ENCODE results near the gene NHEJ1. TPM values are rescaled to one million over a fixed set of nuclear protein-coding genes. Genes with fewer than 3 reads are reported as not detected.

Gene NHEJ1
- total and polyA plus RNA-seq, 8 donors = 3.9 to 8.7 (median 6.6) TPM

DNA sequence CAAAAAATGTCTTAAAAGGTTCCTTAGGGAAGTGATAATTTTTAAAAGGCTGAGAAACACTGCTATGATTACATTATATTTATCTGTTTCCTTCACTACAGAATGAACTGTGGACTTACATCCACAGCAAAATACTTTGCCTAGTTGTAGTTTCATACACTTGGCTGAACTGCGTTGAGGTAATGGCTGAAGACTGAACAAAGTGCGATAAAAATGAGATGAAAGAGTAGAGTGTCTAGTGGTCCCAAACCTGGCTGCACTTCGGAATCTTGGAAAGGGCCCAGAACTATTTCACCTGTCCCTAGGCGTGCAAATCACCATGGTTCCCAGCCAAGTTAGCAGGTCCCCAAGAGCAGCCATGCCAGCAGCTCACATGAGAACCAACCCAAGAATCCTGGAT is 81.7 kb downstream of the NHEJ1 start:
- DNase-seq = no peak
- WGBS, 2 donors = 87 to 94% methylated on average over 4 of the region's 4 CpGs
- no peak for ATAC-seq

DNA sequence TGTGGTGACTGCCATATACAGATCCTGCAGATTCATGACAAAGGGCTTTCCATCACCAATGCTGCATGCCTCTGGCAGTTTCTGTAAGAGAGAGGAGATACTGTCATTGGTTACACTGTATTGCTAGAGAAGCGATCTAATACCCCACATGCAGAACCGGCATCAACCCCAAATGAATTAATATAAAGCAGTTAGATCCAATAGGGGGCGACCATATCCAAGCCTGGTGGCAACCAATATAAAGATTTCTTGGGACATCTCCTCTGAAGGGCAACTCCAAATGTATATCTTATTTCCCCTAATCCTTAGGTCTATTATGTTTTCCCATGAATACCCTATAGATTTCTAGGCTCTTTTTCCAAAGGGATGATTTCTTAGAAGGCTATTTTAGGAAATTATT is 82.5 kb downstream of the NHEJ1 start:
- Histone ChIP-seq H3K27me3 (no peaks in the 10 kb centered on the region), H3K36me3 (peaks cover 0 to 15% (median 0%) of the 10 kb centered on the region in 3 donors), H3K27ac (no peak overlapping the region), H3K4me3 (no peak overlapping the region), H3K4me1 (peaks cover 0 to 14% (median 0%) of the 10 kb centered on the region in 3 donors), H3K9me3 (no peaks in the 10 kb centered on the region)
- FAIRE-seq (no peak), ATAC-seq (no peak), DNase-seq (no peak)
- TF ChIP-seq, protein P1, sequence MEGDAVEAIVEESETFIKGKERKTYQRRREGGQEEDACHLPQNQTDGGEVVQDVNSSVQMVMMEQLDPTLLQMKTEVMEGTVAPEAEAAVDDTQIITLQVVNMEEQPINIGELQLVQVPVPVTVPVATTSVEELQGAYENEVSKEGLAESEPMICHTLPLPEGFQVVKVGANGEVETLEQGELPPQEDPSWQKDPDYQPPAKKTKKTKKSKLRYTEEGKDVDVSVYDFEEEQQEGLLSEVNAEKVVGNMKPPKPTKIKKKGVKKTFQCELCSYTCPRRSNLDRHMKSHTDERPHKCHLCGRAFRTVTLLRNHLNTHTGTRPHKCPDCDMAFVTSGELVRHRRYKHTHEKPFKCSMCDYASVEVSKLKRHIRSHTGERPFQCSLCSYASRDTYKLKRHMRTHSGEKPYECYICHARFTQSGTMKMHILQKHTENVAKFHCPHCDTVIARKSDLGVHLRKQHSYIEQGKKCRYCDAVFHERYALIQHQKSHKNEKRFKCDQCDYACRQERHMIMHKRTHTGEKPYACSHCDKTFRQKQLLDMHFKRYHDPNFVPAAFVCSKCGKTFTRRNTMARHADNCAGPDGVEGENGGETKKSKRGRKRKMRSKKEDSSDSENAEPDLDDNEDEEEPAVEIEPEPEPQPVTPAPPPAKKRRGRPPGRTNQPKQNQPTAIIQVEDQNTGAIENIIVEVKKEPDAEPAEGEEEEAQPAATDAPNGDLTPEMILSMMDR (IDR thresholded peaks at IDR 0.05) = no peak
- intact Hi-C loops (cut with DNase I) = no loop called here
- 81 to 88% methylated on average over 3 of the region's 3 CpGs for WGBS, 2 donors

More for the DNA sequence above, 81.7 kb downstream of the NHEJ1 start:
- intact Hi-C loops (cut with DNase I) = no loop called here
- no peak overlapping the region for H3K4me3 ChIP-seq
- H3K4me1 ChIP-seq = peaks cover 0 to 14% (median 0%) of the 10 kb centered on the region in 3 donors
- H3K36me3 ChIP-seq = peaks cover 0 to 15% (median 0%) of the 10 kb centered on the region in 3 donors
- TF ChIP-seq, protein P1 (IDR thresholded peaks at IDR 0.05) = no peak
- no peaks in the 10 kb centered on the region for H3K27me3 ChIP-seq
- H3K9me3 ChIP-seq = no peaks in the 10 kb centered on the region
- H3K27ac ChIP-seq = no peak overlapping the region
- FAIRE-seq = no peak

DNA sequence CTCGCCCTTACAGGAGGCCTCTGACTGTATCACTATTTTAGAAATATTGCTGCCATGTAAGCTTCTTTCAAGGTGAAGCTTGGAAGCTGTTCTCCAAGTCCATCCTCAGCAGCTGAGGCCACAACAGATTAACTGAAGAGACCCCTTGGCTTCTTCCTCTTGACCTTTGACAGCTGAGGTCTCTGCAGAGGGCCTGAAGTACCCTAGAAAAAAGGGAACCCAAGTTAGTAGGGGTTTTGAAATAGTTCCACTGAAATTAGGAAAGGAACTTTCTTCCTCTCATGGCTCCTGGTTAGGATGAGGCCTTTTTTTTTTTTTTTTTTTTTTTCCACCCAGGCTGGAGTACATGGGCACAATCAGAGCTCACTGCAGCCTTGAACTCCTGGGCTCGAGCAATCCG is 84.4 kb downstream of the NHEJ1 start:
- FAIRE-seq (no peak), ATAC-seq (no peak), DNase-seq (no peak)
- Histone ChIP-seq H3K4me3 (no peak overlapping the region), H3K36me3 (peaks cover 0 to 15% (median 0%) of the 10 kb centered on the region in 3 donors), H3K27me3 (no peaks in the 10 kb centered on the region), H3K27ac (no peak overlapping the region), H3K9me3 (no peaks in the 10 kb centered on the region), H3K4me1 (no peaks in the 10 kb centered on the region)
- WGBS, 2 donors = 84 to 85% methylated on average over 3 of the region's 3 CpGs
- TF ChIP-seq, protein P1 (IDR thresholded peaks at IDR 0.05) = no peak
- intact Hi-C loops (cut with DNase I) = no loop called here

DNA sequence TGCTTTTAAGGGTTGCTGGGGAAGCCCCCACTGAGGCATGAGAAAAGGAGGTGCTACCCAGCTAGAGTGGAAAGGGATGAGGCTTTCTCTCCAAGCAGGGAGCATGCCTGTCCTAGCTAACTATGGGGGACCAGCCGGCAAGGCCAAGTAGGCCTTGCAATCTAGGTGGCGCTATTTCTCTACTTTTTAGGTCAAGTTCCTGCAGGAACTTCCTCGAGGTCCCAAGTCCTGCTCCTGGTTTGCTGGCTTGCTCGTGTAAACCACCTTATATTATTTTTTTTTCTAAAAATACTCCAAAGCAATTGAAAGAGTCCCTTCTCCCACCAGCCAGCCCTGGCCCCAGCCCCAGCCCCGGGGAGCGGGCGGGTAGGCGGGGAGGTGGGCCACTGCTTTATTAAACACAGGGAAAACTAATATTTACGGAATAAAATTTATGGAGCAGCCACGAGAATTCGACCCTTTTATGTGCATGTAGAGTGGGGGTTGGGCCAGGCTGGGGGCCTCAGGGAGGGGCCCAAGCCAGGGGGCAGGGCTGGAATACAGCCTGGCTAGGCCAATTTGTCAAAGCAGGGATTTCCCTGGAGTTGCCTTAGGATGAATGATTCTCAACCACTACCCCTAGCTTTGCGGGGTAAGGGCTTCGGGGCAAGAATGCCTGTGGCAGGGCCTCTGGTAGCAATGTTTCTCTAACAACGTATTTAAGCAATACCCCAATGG is 87.0 kb downstream of the NHEJ1 start:
- no peaks in the 10 kb centered on the region for H3K4me1 ChIP-seq
- H3K27ac ChIP-seq = no peak overlapping the region
- DNase-seq (peak in 3 of 6 donors; percentile 34 to 49 (median 41)), FAIRE-seq (no peak), ATAC-seq (peak in 3 of 4 donors; percentile 71 to 82 (median 80))
- intact Hi-C loops (cut with DNase I) = loop anchor here in 1 of 3 donors (5.0 kb wide), 1 partner anchor 44 kb away; no protein-coding TSS in a partner anchor
- 50 to 52% methylated on average over 14 of the region's 14 CpGs for WGBS, 2 donors
- no peaks in the 10 kb centered on the region for H3K9me3 ChIP-seq
- H3K27me3 ChIP-seq = no peaks in the 10 kb centered on the region
- no peak overlapping the region for H3K4me3 ChIP-seq
- TF ChIP-seq, protein P1 (IDR thresholded peaks at IDR 0.05) = peak; percentile 6 to 42 (median 35)
- peaks cover 0 to 15% (median 0%) of the 10 kb centered on the region in 3 donors for H3K36me3 ChIP-seq

DNA sequence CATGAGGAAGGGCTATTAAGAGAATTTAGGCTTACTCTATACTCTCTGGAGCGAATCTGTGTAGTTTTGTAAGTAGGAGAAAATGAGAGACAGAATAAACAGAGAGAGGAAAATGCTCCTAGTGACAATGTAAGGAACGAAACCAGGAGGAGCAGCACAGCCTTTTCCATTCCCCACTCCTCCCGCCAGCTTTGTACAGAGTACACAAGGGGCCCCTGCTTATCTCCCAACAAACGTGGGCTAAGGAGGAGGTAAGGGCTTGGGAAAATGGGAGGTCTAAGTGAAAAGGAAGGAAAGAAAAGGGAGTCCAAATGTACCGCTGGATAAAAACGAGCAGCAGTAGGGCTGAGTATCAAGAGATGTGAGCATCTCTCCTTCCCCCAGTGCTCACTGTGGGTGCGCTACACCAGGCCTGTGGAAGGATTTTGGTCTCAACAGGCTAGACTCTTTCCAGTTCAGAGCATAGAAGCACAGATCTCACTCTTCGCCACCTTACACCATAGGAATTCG is 87.8 kb downstream of the NHEJ1 start:
- ATAC-seq (no peak), FAIRE-seq (no peak), DNase-seq (no peak)
- Histone ChIP-seq H3K27me3 (no peaks in the 10 kb centered on the region), H3K4me1 (no peaks in the 10 kb centered on the region), H3K9me3 (no peaks in the 10 kb centered on the region), H3K36me3 (peaks cover 0 to 12% (median 0%) of the 10 kb centered on the region in 3 donors), H3K27ac (no peak overlapping the region), H3K4me3 (no peak overlapping the region)
- TF ChIP-seq, protein P1 (IDR thresholded peaks at IDR 0.05) = no peak
- 75 to 86% methylated on average over 9 of the region's 9 CpGs for WGBS, 2 donors
- intact Hi-C loops (cut with DNase I) = loop anchor here in 1 of 3 donors (5.0 kb wide), 1 partner anchor 45 kb away; no protein-coding TSS in a partner anchor
